GM04504 (cell line): Measurements from ENCODE around the gene SURF4.

Experiments
- DNase-seq: peaks from one replicate; pipeline ENCODE4 v3.0.0-alpha.2; 2012; ENCODE audit warnings: low read depth

The SURF4 gene

GRCh38 chr9:133375724-133376654 lies at the start of gene SURF4, which contains the start of gene STKLD1:
SURF4 (minus strand) TSS chr9:133376060; CDS start chr9:133375969, 91 bp downstream.
STKLD1 (plus strand) TSS chr9:133376366; CDS start chr9:133376474, 108 bp downstream.
- peak; percentile 91 for DNase-seq

- DNase-seq = no peak
Observed at GRCh38 chr9:133425049-133425632, 49.3 kb upstream of the SURF4 start.

GRCh38 chr9:133424187-133424586 lies 48.3 kb upstream of the SURF4 start:
- no peak for DNase-seq

GRCh38 chr9:133423216-133423615 lies 47.4 kb upstream of the SURF4 start:
- no peak for DNase-seq

GRCh38 chr9:133421615-133422542 lies 46.0 kb upstream of the SURF4 start, which contains the start of gene ADAMTS13:
ADAMTS13 (plus strand) TSS chr9:133422367; CDS start chr9:133422444, 77 bp downstream.
- DNase-seq = no peak

GRCh38 chr9:133420392-133420827 lies 44.5 kb upstream of the SURF4 start:
- no peak for DNase-seq

- DNase-seq = no peak
Observed at GRCh38 chr9:133419005-133419404, 43.1 kb upstream of the SURF4 start.

- DNase-seq = peak; percentile 72
Observed at GRCh38 chr9:133417541-133418461, 41.9 kb upstream of the SURF4 start, which contains the start of gene REXO4. REXO4 (minus strand) TSS chr9:133418010; CDS start chr9:133417844, 166 bp downstream.

GRCh38 chr9:133415170-133415569 lies 39.3 kb upstream of the SURF4 start:
- no peak for DNase-seq

- DNase-seq = no peak
Observed at GRCh38 chr9:133408042-133408441, 32.2 kb upstream of the SURF4 start.

GRCh38 chr9:133406480-133407307 lies 30.8 kb upstream of the SURF4 start:
- DNase-seq = peak; percentile 43

- DNase-seq = peak; percentile 37
Observed at GRCh38 chr9:133405508-133406438, 29.9 kb upstream of the SURF4 start.

GRCh38 chr9:133404454-133405002 lies 28.7 kb upstream of the SURF4 start:
- DNase-seq = no peak

GRCh38 chr9:133403766-133404453 lies 28.1 kb upstream of the SURF4 start:
- DNase-seq = no peak

- no peak for DNase-seq
Observed at GRCh38 chr9:133402689-133403088, 26.8 kb upstream of the SURF4 start.

GRCh38 chr9:133401588-133401987 lies 25.7 kb upstream of the SURF4 start:
- no peak for DNase-seq

- no peak for DNase-seq
Observed at GRCh38 chr9:133400292-133400691, 24.4 kb upstream of the SURF4 start.

GRCh38 chr9:133397895-133398294 lies 22.0 kb upstream of the SURF4 start:
- DNase-seq = no peak
